T-cell (primary cell): Measurements from ENCODE around the gene MT1M. TPM values are rescaled to one million over a fixed set of nuclear protein-coding genes. Genes with fewer than 3 reads are reported as not detected.

Source experiments
- ATAC-seq, 4 experiments: fragments of 200-7000 bp in 3 of 4; fragments of 150-1000 bp in 1 of 4; cut with Tn5 transposase; replicated peaks in 1 of 4; 1 replicate in 3 of 4; 2 replicates in 1 of 4; pipeline ENCODE4 v1.10.0; 2021; ENCODE audit warnings: moderate library complexity in 3 of 4, mild to moderate bottlenecking in 2 of 4, moderate number of reproducible peaks in 1 of 4
- CTCF ChIA-PET, 2 donors: fragments of 300-600 bp; sonication (Branson Sonifier 250); formaldehyde crosslinking; loops; one replicate each; lab custom pipeline; 2022; ENCODE audit warnings: antibody characterized with exemption in 2 of 2; lab: Charles Lee
- POLR2A ChIA-PET, 2 donors: fragments of 300-600 bp; sonication (Branson Sonifier 250); formaldehyde crosslinking; loops; one replicate each; lab custom pipeline; 2022; ENCODE audit warnings: antibody characterized with exemption in 2 of 2; lab: Charles Lee
- DNase-seq, 35 experiments: peaks; one replicate each; pipeline versions ENCODE4 v3.0.0 to v3.0.0-alpha.2; 2013 to 2023
- H3K27ac ChIP-seq: one replicate; pipeline ENCODE4 v1.5.1; 2013; ENCODE audit warnings: low read length
- H3K27me3 ChIP-seq, 2 experiments: replicated peaks in 1 of 2; 1 replicate in 1 of 2; 2 replicates in 1 of 2; pipeline versions ENCODE4 v1.6.1 to v1.7.0; 2013; ENCODE audit warnings: low read length in 1 of 2, mixed read lengths in 1 of 2; ENCODE audit not compliant: control insufficient read depth in 2 of 2, insufficient read depth in 2 of 2; ENCODE audit errors: extremely low read depth in 1 of 2
- H3K36me3 ChIP-seq, 2 donors: 1 replicate in 1 of 2; 2 replicates in 1 of 2; pipeline versions ENCODE4 v1.6.1 to v1.7.0; 2013; ENCODE audit warnings: low read length in 1 of 2; ENCODE audit not compliant: control insufficient read depth in 2 of 2, insufficient read depth in 1 of 2; ENCODE audit errors: extremely low read depth in 1 of 2
- H3K4me1 ChIP-seq, 2 experiments: 1 replicate in 1 of 2; 2 replicates in 1 of 2; pipeline versions ENCODE4 v1.6.1 to v1.7.0; 2013; ENCODE audit warnings: low read length in 2 of 2, mixed read lengths in 1 of 2; ENCODE audit not compliant: insufficient read depth in 2 of 2, control insufficient read depth in 1 of 2; ENCODE audit errors: extremely low read depth in 1 of 2
- H3K4me3 ChIP-seq, 2 donors: 1 replicate in 1 of 2; 2 replicates in 1 of 2; pipeline versions ENCODE4 v1.5.1 to v1.7.0; 2013; ENCODE audit warnings: mild to moderate bottlenecking in 2 of 2, low read length in 1 of 2, moderate library complexity in 1 of 2; ENCODE audit not compliant: control insufficient read depth in 1 of 2; ENCODE audit errors: extremely low read depth in 1 of 2
- H3K9me3 ChIP-seq: 2 replicates; pipeline ENCODE4 v1.7.0; 2013
- H3K27ac Mint-ChIP-seq, 2 donors: one replicate each; pipeline ENCODE4 v1.8.0; 2020 to 2021; ENCODE audit warnings: mild to moderate bottlenecking in 2 of 2, mixed read lengths in 2 of 2
- H3K27me3 Mint-ChIP-seq, 2 donors: one replicate each; pipeline ENCODE4 v1.8.0; 2021 to 2022; ENCODE audit warnings: mixed read lengths in 2 of 2
- H3K36me3 Mint-ChIP-seq: one replicate; pipeline ENCODE4 v1.8.0; 2021; ENCODE audit warnings: mixed read lengths
- H3K4me1 Mint-ChIP-seq, 3 donors: one replicate each; pipeline ENCODE4 v1.8.0; 2020 to 2022; ENCODE audit warnings: mixed read lengths in 3 of 3, mild to moderate bottlenecking in 1 of 3
- H3K4me3 Mint-ChIP-seq, 3 donors: one replicate each; pipeline ENCODE4 v1.8.0; 2020 to 2022; ENCODE audit warnings: mild to moderate bottlenecking in 3 of 3, mixed read lengths in 3 of 3, moderate library complexity in 3 of 3
- H3K9me3 Mint-ChIP-seq, 3 donors: one replicate each; pipeline ENCODE4 v1.8.0; 2020 to 2022; ENCODE audit warnings: mixed read lengths in 3 of 3
- WGBS: methylation state at CpG from one replicate; pipeline ENCODE4 v1.1.5; 2013; ENCODE audit warnings: missing lambda C conversion rate; ENCODE audit not compliant: insufficient coverage; 5-methylcytosine and 5-hydroxymethylcytosine counted together
- total RNA-seq, 35 experiments: library from RNA in 6 of 35; stranded (reverse) in 6 of 35; fragments of 120-200 nt in 1 of 35; gene quantifications; one replicate each; pipeline versions ENCODE4 v1.2.1 to v1.2.4 and lab custom pipeline; 2013 to 2026

MT1M gene
- total RNA-seq, 5 donors from 2014 or later (not counting 1 experiment from before 2014, with no cell fraction given) = not detected

GRCh38 chr16:56615353-56615752 is 17.1 kb upstream of the MT1M start:
- Mint-ChIP-seq H3K4me1 (peaks cover 25 to 28% (median 27%) of the 10 kb centered on the region in 3 donors), H3K27me3 (peaks cover 0 to 22% of the 10 kb centered on the region in 2 donors), H3K36me3 (no peaks in the 10 kb centered on the region), H3K27ac (no peak overlapping the region), H3K9me3 (no peaks in the 10 kb centered on the region), H3K4me3 (no peak overlapping the region)
- ATAC-seq (no peak), DNase-seq (no peak)
- H3K4me3 ChIP-seq = no peak overlapping the region
- no peak overlapping the region for H3K27ac ChIP-seq
- ChIA-PET POLR2A (interaction anchor here in 1 of 2 donors (0.6 to 1.2 kb wide), 2 partner anchors 11 to 162 kb away, joined by 3 read pairs; no protein-coding TSS in a partner anchor), CTCF (interaction anchor here in 1 of 2 donors (0.6 kb wide), 1 partner anchor 679 kb away, joined by 3 read pairs; no protein-coding TSS in a partner anchor)
- peaks cover 9 to 25% of the 10 kb centered on the region in 2 experiments for H3K4me1 ChIP-seq
- peaks cover 17 to 18% of the 10 kb centered on the region in 2 experiments for H3K27me3 ChIP-seq
- no peaks in the 10 kb centered on the region for H3K36me3 ChIP-seq
- WGBS = 83% methylated on average over 1 of the region's 3 CpGs
- no peaks in the 10 kb centered on the region for H3K9me3 ChIP-seq

- CTCF ChIA-PET = no interaction called here
- Mint-ChIP-seq H3K4me1 (peaks cover 12 to 15% (median 15%) of the 10 kb centered on the region in 3 donors), H3K36me3 (no peaks in the 10 kb centered on the region), H3K27ac (no peak overlapping the region), H3K27me3 (peaks cover 0 to 22% of the 10 kb centered on the region in 2 donors), H3K4me3 (peak overlapping the region; percentile 23 to 75 (median 39)), H3K9me3 (no peaks in the 10 kb centered on the region)
- POLR2A ChIA-PET = no interaction called here
- peak in 1 of 4 experiments; percentile 17 for ATAC-seq
- Histone ChIP-seq H3K4me3 (peak overlapping the region; percentile 34 to 35), H3K36me3 (no peaks in the 10 kb centered on the region), H3K4me1 (peaks cover 3 to 13% of the 10 kb centered on the region in 2 experiments), H3K9me3 (no peaks in the 10 kb centered on the region), H3K27me3 (peaks cover 17 to 18% of the 10 kb centered on the region in 2 experiments), H3K27ac (no peak overlapping the region)
- no peak for DNase-seq
- 48% methylated on average over 18 of the region's 23 CpGs for WGBS
These were observed 15.7 kb upstream of the MT1M start for GRCh38 chr16:56616608-56617211.

- H3K27ac Mint-ChIP-seq = no peak overlapping the region
- CTCF ChIA-PET = interaction anchor here in 1 of 2 donors (0.6 kb wide), 1 partner anchor 22 kb away, joined by 3 read pairs; no protein-coding TSS in a partner anchor
- DNase-seq = peak in 24 of 35 experiments; percentile 18 to 68 (median 43)
These were observed 15.0 kb upstream of the MT1M start for GRCh38 chr16:56617212-56618085.

GRCh38 chr16:56618138-56618537 is 14.3 kb upstream of the MT1M start:
- Mint-ChIP-seq H3K27me3 (peaks cover 0 to 22% of the 10 kb centered on the region in 2 donors), H3K27ac (no peak overlapping the region), H3K9me3 (no peaks in the 10 kb centered on the region), H3K4me3 (peak overlapping the region in 1 of 3 donors; percentile 75), H3K4me1 (peaks cover 12 to 15% (median 12%) of the 10 kb centered on the region in 3 donors), H3K36me3 (no peaks in the 10 kb centered on the region)
- no peaks in the 10 kb centered on the region for H3K36me3 ChIP-seq
- no peak for ATAC-seq
- no peak overlapping the region for H3K4me3 ChIP-seq
- ChIA-PET POLR2A (no interaction called here), CTCF (interaction anchor here in 1 of 2 donors (0.6 kb wide), 1 partner anchor 21 kb away, joined by 3 read pairs; no protein-coding TSS in a partner anchor)
- DNase-seq = no peak
- no peak overlapping the region for H3K27ac ChIP-seq
- H3K4me1 ChIP-seq = peaks cover 3 to 13% of the 10 kb centered on the region in 2 experiments
- peaks cover 17 to 18% of the 10 kb centered on the region in 2 experiments for H3K27me3 ChIP-seq
- no peaks in the 10 kb centered on the region for H3K9me3 ChIP-seq
- 88% methylated on average over 5 of the region's 6 CpGs for WGBS

More at GRCh38 chr16:56617212-56618085, 15.0 kb upstream of the MT1M start:
- Mint-ChIP-seq H3K36me3 (no peaks in the 10 kb centered on the region), H3K4me3 (peak overlapping the region; percentile 17 to 75 (median 49)), H3K9me3 (no peaks in the 10 kb centered on the region), H3K27me3 (peaks cover 0 to 22% of the 10 kb centered on the region in 2 donors), H3K4me1 (peaks cover 12 to 15% (median 13%) of the 10 kb centered on the region in 3 donors)
- Histone ChIP-seq H3K4me3 (peak overlapping the region; percentile 34 to 52), H3K36me3 (no peaks in the 10 kb centered on the region), H3K27me3 (peaks cover 17 to 18% of the 10 kb centered on the region in 2 experiments), H3K4me1 (peaks cover 3 to 13% of the 10 kb centered on the region in 2 experiments), H3K27ac (no peak overlapping the region), H3K9me3 (no peaks in the 10 kb centered on the region)
- WGBS = 6% methylated on average over 36 of the region's 41 CpGs
- peak; percentile 90 to 99 (median 94) for ATAC-seq
- POLR2A ChIA-PET = no interaction called here

GRCh38 chr16:56620339-56620897 is 12.0 kb upstream of the MT1M start:
- ChIA-PET CTCF (interaction anchor here in 1 of 2 donors (0.6 kb wide), 1 partner anchor 35 kb away, joined by 3 read pairs; no protein-coding TSS in a partner anchor), POLR2A (interaction anchor here (0.5 to 0.7 kb wide), 2 partner anchors 41 to 154 kb away, joined by 3 to 4 read pairs; no protein-coding TSS in a partner anchor)
- Mint-ChIP-seq H3K27me3 (peaks cover 0 to 27% of the 10 kb centered on the region in 2 donors), H3K36me3 (no peaks in the 10 kb centered on the region), H3K4me1 (peaks cover 17 to 19% (median 18%) of the 10 kb centered on the region in 3 donors), H3K4me3 (no peak overlapping the region), H3K27ac (no peak overlapping the region), H3K9me3 (no peaks in the 10 kb centered on the region)
- ATAC-seq (no peak), DNase-seq (no peak)
- Histone ChIP-seq H3K4me1 (peaks cover 3 to 21% of the 10 kb centered on the region in 2 experiments), H3K27ac (no peak overlapping the region), H3K27me3 (peaks cover 20 to 21% of the 10 kb centered on the region in 2 experiments), H3K4me3 (no peak overlapping the region), H3K36me3 (no peaks in the 10 kb centered on the region), H3K9me3 (no peaks in the 10 kb centered on the region)
- WGBS = 98% methylated on average over 4 of the region's 8 CpGs
